Choroid plexus epithelial cell (primary cell): ENCODE measurements around the gene FBXW11.

Experiments
- DNase-seq: peaks from one replicate; pipeline ENCODE4 v3.0.0-alpha.2; 2010; ENCODE audit warnings: low read depth
- H3K4me3 ChIP-seq: 2 replicates; pipeline ENCODE4 v1.5.1; 2011; ENCODE audit warnings: low read depth, mild to moderate bottlenecking, control low read depth, low read length, moderate library complexity
- TF ChIP-seq, protein P1 (sequence below): conservative IDR thresholded peaks from 2 replicates; pipeline ENCODE4 v1.5.1; 2011; ENCODE audit warnings: low read depth, mild to moderate bottlenecking, control low read depth, inconsistent platforms, low read length, moderate library complexity

Gene FBXW11

DNA sequence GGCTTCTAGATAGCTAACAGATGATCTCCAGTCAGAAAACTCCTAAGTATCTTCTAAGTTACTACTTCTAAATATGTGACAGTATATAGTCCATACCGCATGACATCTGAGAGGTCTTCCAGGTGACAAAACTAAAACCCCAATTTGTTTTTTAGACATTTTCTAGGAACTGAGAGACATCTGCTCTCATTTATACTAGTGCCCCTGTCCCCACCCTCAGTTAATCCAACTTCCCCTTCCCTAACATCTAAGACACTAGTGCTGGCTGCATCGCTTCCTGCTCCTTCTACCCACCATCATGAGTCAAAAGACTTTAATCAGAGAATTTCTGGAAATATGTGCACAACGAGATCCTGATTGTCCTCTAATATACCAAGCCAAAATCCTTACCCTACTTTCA lies 37.9 kb downstream of the FBXW11 start:
- DNase-seq, result no peak
- H3K4me3 ChIP-seq, result no peak overlapping the region
- TF ChIP-seq, protein P1, sequence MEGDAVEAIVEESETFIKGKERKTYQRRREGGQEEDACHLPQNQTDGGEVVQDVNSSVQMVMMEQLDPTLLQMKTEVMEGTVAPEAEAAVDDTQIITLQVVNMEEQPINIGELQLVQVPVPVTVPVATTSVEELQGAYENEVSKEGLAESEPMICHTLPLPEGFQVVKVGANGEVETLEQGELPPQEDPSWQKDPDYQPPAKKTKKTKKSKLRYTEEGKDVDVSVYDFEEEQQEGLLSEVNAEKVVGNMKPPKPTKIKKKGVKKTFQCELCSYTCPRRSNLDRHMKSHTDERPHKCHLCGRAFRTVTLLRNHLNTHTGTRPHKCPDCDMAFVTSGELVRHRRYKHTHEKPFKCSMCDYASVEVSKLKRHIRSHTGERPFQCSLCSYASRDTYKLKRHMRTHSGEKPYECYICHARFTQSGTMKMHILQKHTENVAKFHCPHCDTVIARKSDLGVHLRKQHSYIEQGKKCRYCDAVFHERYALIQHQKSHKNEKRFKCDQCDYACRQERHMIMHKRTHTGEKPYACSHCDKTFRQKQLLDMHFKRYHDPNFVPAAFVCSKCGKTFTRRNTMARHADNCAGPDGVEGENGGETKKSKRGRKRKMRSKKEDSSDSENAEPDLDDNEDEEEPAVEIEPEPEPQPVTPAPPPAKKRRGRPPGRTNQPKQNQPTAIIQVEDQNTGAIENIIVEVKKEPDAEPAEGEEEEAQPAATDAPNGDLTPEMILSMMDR, result no peak

DNA sequence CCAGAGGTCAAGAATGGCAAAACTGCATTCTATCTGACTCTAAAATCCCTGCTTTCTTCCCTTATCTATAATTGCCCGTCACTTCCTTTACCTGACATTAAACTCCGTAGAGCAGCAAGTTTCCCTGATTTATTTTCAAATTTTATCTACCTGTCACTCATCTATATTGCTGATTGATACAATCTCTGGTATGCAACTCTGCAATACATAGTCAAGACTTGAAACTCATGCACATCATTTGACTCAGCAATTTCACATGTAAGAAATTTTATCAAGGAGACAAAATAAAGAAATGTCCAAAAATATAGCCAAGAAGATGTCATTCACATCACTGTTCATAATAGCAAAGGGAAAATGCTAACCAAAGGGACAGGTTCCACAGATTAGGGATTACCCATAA lies 39.5 kb downstream of the FBXW11 start:
- H3K4me3 ChIP-seq, result no peak overlapping the region
- TF ChIP-seq, protein P1, result no peak
- DNase-seq, result no peak

DNA sequence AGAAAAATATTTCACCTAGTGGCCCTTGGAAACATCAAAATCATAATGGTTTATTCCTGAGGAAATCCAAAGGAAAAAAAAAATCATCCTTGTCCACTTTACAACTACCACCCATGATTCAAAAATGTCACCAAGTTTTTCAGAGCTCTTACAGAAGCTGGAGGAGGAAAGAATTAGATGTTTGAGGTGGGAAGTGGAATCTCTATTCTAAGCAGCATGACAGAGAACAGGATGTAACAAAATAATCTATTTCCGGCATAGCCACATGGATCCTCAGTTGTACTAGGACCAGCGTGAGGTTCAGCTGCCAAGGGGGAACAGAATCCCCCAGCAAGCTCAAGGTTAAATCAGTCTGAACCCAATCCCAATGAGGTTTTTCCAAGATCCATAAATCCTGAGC lies 40.2 kb downstream of the FBXW11 start:
- no peak overlapping the region for H3K4me3 ChIP-seq
- DNase-seq, result no peak
- TF ChIP-seq, protein P1, result no peak

DNA sequence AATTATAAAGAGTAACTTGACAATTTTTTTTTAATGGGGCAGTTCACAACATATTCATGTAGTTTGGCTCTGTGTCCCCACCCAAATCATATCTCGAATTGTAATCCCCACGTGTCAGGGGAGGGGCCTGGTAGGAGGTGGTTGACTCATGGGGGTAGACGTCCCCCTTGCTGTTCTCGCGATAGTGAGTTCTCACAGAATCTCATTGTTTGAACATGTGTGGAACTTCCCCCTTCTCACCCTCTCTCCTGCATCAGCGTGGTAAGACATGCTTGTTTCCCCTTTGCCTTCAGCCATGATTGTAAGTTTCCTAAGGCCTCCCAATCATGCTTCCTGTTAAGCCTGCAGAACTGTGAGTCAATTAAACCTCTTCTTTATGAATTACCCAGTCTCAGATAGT lies 40.7 kb downstream of the FBXW11 start:
- TF ChIP-seq, protein P1, result no peak
- DNase-seq, result no peak

DNA sequence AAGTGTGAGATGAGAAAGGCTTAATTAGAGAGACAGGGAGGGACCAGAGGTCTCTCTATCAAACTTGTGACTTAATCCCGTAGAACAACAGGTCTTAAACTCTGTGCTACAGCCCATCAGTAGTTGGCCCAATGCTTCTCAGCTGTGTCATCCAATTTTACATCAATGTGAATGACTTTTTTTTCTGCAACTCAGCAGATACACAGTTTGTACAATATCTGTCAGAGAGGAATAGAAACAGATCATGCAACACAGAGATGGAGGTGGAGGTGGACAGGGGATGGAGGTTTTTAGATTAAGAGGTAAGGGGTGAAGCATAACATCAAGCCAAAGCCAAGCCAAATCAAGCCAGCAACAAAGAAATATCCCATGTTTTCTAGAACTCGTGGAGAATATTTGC lies 43.0 kb downstream of the FBXW11 start:
- no peak overlapping the region for H3K4me3 ChIP-seq
- no peak for DNase-seq
- TF ChIP-seq, protein P1, result no peak

More for the DNA sequence above, 40.7 kb downstream of the FBXW11 start:
- no peak overlapping the region for H3K4me3 ChIP-seq

DNA sequence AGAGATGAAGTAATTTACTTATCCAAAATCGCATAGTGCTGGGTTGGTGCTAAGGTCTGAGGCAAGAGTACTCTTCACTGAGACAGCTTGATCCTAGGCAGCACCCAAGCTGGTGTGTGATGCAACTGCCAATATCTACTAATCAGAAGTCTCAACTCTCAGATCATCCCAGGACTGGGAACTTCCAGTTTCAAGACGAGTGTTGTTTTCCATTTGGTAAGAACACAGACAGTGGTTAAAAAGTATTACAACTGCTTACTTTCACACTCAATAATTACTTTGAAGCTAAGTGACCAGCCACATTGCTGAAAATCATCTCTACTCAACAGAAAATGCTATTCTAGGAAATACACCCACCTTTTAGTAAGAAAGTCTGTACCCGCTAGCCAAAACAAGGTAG lies 45.3 kb downstream of the FBXW11 start:
- no peak for DNase-seq
- TF ChIP-seq, protein P1, result no peak

DNA sequence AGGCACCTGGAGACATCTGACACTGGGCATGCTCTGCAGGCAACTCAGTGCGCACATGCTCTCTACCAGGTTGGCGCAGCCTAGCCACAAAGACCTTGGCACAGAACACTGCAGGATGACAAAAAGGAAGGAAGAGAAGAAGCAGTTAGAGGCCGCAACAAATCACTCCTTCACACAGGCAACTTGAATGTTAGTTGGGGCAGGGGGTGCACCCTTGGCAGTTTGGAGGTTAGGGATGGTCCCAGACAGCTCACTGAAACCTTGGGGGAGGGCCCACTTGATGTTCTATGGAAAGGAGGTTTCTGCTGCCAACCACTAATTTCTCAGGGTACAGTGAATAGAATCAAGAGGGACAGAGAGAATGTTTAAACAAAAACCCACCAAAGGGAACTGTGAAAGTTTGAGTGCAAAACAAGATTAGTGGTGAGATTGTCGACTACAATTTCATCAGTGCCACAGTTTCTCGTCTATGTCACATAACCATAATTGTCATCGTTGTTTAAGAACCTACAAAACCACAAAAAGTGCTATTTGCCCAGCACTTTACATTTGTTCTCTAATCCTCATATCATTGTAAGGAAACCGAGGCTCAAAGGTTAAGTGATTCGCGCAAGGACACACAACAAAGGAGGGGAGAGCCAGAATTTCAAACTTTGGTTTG lies 48.7 kb downstream of the FBXW11 start:
- TF ChIP-seq, protein P1, result no peak
- no peak for DNase-seq
- H3K4me3 ChIP-seq, result no peak overlapping the region

More for the DNA sequence above, 45.3 kb downstream of the FBXW11 start:
- H3K4me3 ChIP-seq, result no peak overlapping the region
